SJSA1 (cell line): ENCODE data around the gene ALOX15B. TPM values are rescaled to one million over a fixed set of nuclear protein-coding genes. Genes with fewer than 3 reads are reported as not detected.
"Not testable (repeated sequence)": the region's sequence is repeated elsewhere in the genome, so short reads cannot be mapped to it uniquely, and the experiment has no call there.

Source experiments
- DNase-seq, 2 experiments: peaks; one replicate each; pipeline ENCODE4 v3.0.0-alpha.2; 2015 to 2020; ENCODE audit warnings: low spot score in 2 of 2, low read depth in 1 of 2
- H3K27ac ChIP-seq: fragments of 250-450 bp; sonication (Bioruptor Pico); 2 replicates; pipeline ENCODE4 v1.5.1; 2020; ENCODE audit warnings: mild to moderate bottlenecking, moderate library complexity
- H3K27me3 ChIP-seq: fragments of 250-450 bp; sonication (Bioruptor Pico); replicated peaks from 2 replicates; pipeline ENCODE4 v1.5.1; 2020; ENCODE audit warnings: mild to moderate bottlenecking, moderate library complexity
- H3K36me3 ChIP-seq: fragments of 250-450 bp; sonication (Bioruptor Pico); 2 replicates; pipeline ENCODE4 v1.5.1; 2020; ENCODE audit warnings: mild to moderate bottlenecking
- H3K4me1 ChIP-seq: fragments of 250-450 bp; sonication (Bioruptor Pico); replicated peaks from 2 replicates; pipeline ENCODE4 v1.6.1; 2021; ENCODE audit warnings: mild to moderate bottlenecking
- H3K4me3 ChIP-seq: fragments of 250-450 bp; sonication (Bioruptor Pico); 2 replicates; pipeline ENCODE4 v1.5.1; 2020; ENCODE audit warnings: mild to moderate bottlenecking
- H3K9me3 ChIP-seq: fragments of 250-450 bp; sonication (Bioruptor Pico); replicated peaks from 2 replicates; pipeline ENCODE4 v1.5.1; 2020; ENCODE audit warnings: mild to moderate bottlenecking
- total RNA-seq: library from RNA; depleted of rRNA; stranded (reverse); fragments of >200 nt; shearing (Covaris generic); gene quantifications from 2 replicates; pipeline ENCODE4 v1.2.3, GENCODE V29; 2014

ALOX15B gene
- total RNA-seq, 1 experiment from 2014 or later: not detected

- Histone ChIP-seq H3K36me3 (no peaks in the 10 kb centered on the region), H3K4me1 (no peaks in the 10 kb centered on the region), H3K27me3 (peaks cover 49% of the 10 kb centered on the region), H3K9me3 (no peaks in the 10 kb centered on the region), H3K4me3 (no peak overlapping the region), H3K27ac (no peak overlapping the region)
- no peak for DNase-seq
Measured at GRCh38 chr17:8056232-8056975, 17.5 kb downstream of the ALOX15B start.

GRCh38 chr17:8056976-8057625 lies 18.2 kb downstream of the ALOX15B start:
- Histone ChIP-seq H3K27ac (no peak overlapping the region), H3K4me1 (no peaks in the 10 kb centered on the region), H3K4me3 (no peak overlapping the region), H3K27me3 (peaks cover 56% of the 10 kb centered on the region), H3K9me3 (no peaks in the 10 kb centered on the region), H3K36me3 (no peaks in the 10 kb centered on the region)
- no peak for DNase-seq

- Histone ChIP-seq H3K36me3 (no peaks in the 10 kb centered on the region), H3K27me3 (peaks cover 62% of the 10 kb centered on the region), H3K4me3 (no peak overlapping the region), H3K9me3 (no peaks in the 10 kb centered on the region), H3K4me1 (no peaks in the 10 kb centered on the region), H3K27ac (no peak overlapping the region)
- DNase-seq: peak in 1 of 2 experiments; percentile 38
Measured at GRCh38 chr17:8057691-8058114, 18.8 kb downstream of the ALOX15B start.

GRCh38 chr17:8059131-8059530 lies 20.3 kb downstream of the ALOX15B start:
- peaks cover 72% of the 10 kb centered on the region for H3K27me3 ChIP-seq

GRCh38 chr17:8060274-8060673 lies 21.4 kb downstream of the ALOX15B start:
- Histone ChIP-seq H3K27me3 (peaks cover 76% of the 10 kb centered on the region), H3K4me1 (no peaks in the 10 kb centered on the region), H3K4me3 (no peak overlapping the region), H3K9me3 (no peaks in the 10 kb centered on the region), H3K36me3 (no peaks in the 10 kb centered on the region), H3K27ac (no peak overlapping the region)
- peak in 1 of 2 experiments; percentile 40 for DNase-seq

More at GRCh38 chr17:8059131-8059530, 20.3 kb downstream of the ALOX15B start:
- no peaks in the 10 kb centered on the region for H3K9me3 ChIP-seq
- no peaks in the 10 kb centered on the region for H3K36me3 ChIP-seq
- no peak for DNase-seq
- no peak overlapping the region for H3K27ac ChIP-seq
- no peaks in the 10 kb centered on the region for H3K4me1 ChIP-seq
- H3K4me3 ChIP-seq: no peak overlapping the region

GRCh38 chr17:8061851-8062250 lies 23.0 kb downstream of the ALOX15B start:
- H3K4me3 ChIP-seq, DNase-seq, H3K4me1 ChIP-seq, H3K36me3 ChIP-seq, H3K27ac ChIP-seq, H3K9me3 ChIP-seq: not testable (repeated sequence)
- peaks cover 73% of the 10 kb centered on the region for H3K27me3 ChIP-seq

GRCh38 chr17:8062435-8062806 lies 23.6 kb downstream of the ALOX15B start:
- no peak for DNase-seq
- H3K9me3 ChIP-seq: no peaks in the 10 kb centered on the region
- no peak overlapping the region for H3K4me3 ChIP-seq
- no peak overlapping the region for H3K27ac ChIP-seq
- no peaks in the 10 kb centered on the region for H3K36me3 ChIP-seq
- H3K4me1 ChIP-seq: no peaks in the 10 kb centered on the region
- H3K27me3 ChIP-seq: peaks cover 67% of the 10 kb centered on the region

GRCh38 chr17:8062807-8063483 lies 24.1 kb downstream of the ALOX15B start:
- no peaks in the 10 kb centered on the region for H3K4me1 ChIP-seq
- H3K36me3 ChIP-seq: no peaks in the 10 kb centered on the region
- peaks cover 64% of the 10 kb centered on the region for H3K27me3 ChIP-seq
- DNase-seq: no peak
- no peak overlapping the region for H3K27ac ChIP-seq
- H3K4me3 ChIP-seq: no peak overlapping the region
- no peaks in the 10 kb centered on the region for H3K9me3 ChIP-seq

- Histone ChIP-seq H3K4me3 (no peak overlapping the region), H3K9me3 (no peaks in the 10 kb centered on the region), H3K27me3 (peaks cover 59% of the 10 kb centered on the region), H3K36me3 (no peaks in the 10 kb centered on the region), H3K27ac (no peak overlapping the region), H3K4me1 (no peaks in the 10 kb centered on the region)
- DNase-seq: no peak
Measured at GRCh38 chr17:8063761-8064534, 25.1 kb downstream of the ALOX15B start.

- no peak overlapping the region for H3K27ac ChIP-seq
- no peak for DNase-seq
- H3K9me3 ChIP-seq: no peaks in the 10 kb centered on the region
- H3K4me1 ChIP-seq: no peaks in the 10 kb centered on the region
- no peaks in the 10 kb centered on the region for H3K36me3 ChIP-seq
- H3K4me3 ChIP-seq: no peak overlapping the region
- peaks cover 55% of the 10 kb centered on the region for H3K27me3 ChIP-seq
Measured at GRCh38 chr17:8064561-8065019, 25.7 kb downstream of the ALOX15B start.

- Histone ChIP-seq H3K36me3 (no peaks in the 10 kb centered on the region), H3K4me1 (no peaks in the 10 kb centered on the region), H3K27me3 (peaks cover 48% of the 10 kb centered on the region), H3K4me3 (no peak overlapping the region), H3K9me3 (no peaks in the 10 kb centered on the region), H3K27ac (no peak overlapping the region)
- no peak for DNase-seq
Measured at GRCh38 chr17:8066841-8067775, 28.2 kb downstream of the ALOX15B start.

- peaks cover 48% of the 10 kb centered on the region for H3K27me3 ChIP-seq
- no peaks in the 10 kb centered on the region for H3K9me3 ChIP-seq
- no peak overlapping the region for H3K4me3 ChIP-seq
- H3K27ac ChIP-seq: no peak overlapping the region
- H3K4me1 ChIP-seq: no peaks in the 10 kb centered on the region
- no peak for DNase-seq
- no peaks in the 10 kb centered on the region for H3K36me3 ChIP-seq
Measured at GRCh38 chr17:8067806-8068205, 28.9 kb downstream of the ALOX15B start.
